Astrocyte (in vitro differentiated cells and primary cell): Measurements from ENCODE around the gene APOBEC2. TPM values are rescaled to one million over a fixed set of nuclear protein-coding genes. Genes with fewer than 3 reads are reported as not detected.

Experiments used
- DNase-seq: peaks from one replicate; pipeline ENCODE4 v3.0.0-alpha.2; 2010; ENCODE audit warnings: low read depth
- FAIRE-seq: peaks from 2 replicates; lab custom pipeline; 2011; peaks lifted over from hg19 to GRCh38; lab: Jason Lieb, UNC
- H2AFZ ChIP-seq: 2 replicates; pipeline ENCODE4 v1.6.0; 2012; ENCODE audit warnings: low read depth, low read length, inconsistent platforms
- H3K27ac ChIP-seq: 2 replicates; pipeline ENCODE4 v1.5.1; 2011; ENCODE audit warnings: low read depth, low read length, inconsistent platforms
- H3K27me3 ChIP-seq: 2 replicates; pipeline ENCODE4 v1.6.0; 2011; ENCODE audit warnings: low read length, inconsistent platforms; ENCODE audit not compliant: insufficient read depth
- H3K36me3 ChIP-seq: 2 replicates; pipeline ENCODE4 v1.5.1; 2011; ENCODE audit warnings: low read length, inconsistent platforms; ENCODE audit not compliant: insufficient read depth
- H3K4me1 ChIP-seq: 2 replicates; pipeline ENCODE4 v1.5.1; 2011; ENCODE audit warnings: low read length, inconsistent platforms; ENCODE audit not compliant: insufficient read depth
- H3K4me2 ChIP-seq: 2 replicates; pipeline ENCODE4 v1.6.0; 2012; ENCODE audit warnings: low read length, inconsistent platforms
- H3K4me3 ChIP-seq: 2 replicates; pipeline ENCODE4 v1.5.1; 2011; ENCODE audit warnings: low read depth, mild to moderate bottlenecking, low read length, inconsistent platforms; ENCODE audit not compliant: insufficient read depth
- H3K79me2 ChIP-seq: 2 replicates; pipeline ENCODE4 v1.6.0; 2012; ENCODE audit warnings: mild to moderate bottlenecking, low read length, inconsistent platforms; ENCODE audit not compliant: insufficient read depth
- H3K9ac ChIP-seq: 2 replicates; pipeline ENCODE4 v1.6.0; 2012; ENCODE audit warnings: mild to moderate bottlenecking, low read length, inconsistent platforms
- H3K9me3 ChIP-seq: 2 replicates; pipeline ENCODE4 v1.5.1; 2012; ENCODE audit warnings: low read depth, mild to moderate bottlenecking, low read length, inconsistent platforms; ENCODE audit not compliant: insufficient read depth
- H4K20me1 ChIP-seq: 2 replicates; pipeline ENCODE4 v1.6.0; 2012; ENCODE audit warnings: low read length, inconsistent platforms; ENCODE audit not compliant: insufficient read depth
- H3K27ac Mint-ChIP-seq: one replicate; pipeline ENCODE4 v1.8.0; 2021; ENCODE audit warnings: mild to moderate bottlenecking, mixed read lengths; ENCODE audit not compliant: unreplicated experiment
- H3K27me3 Mint-ChIP-seq: one replicate; pipeline ENCODE4 v1.8.0; 2021; ENCODE audit warnings: low read depth, mixed read lengths; ENCODE audit not compliant: unreplicated experiment
- H3K36me3 Mint-ChIP-seq: one replicate; pipeline ENCODE4 v1.8.0; 2021; ENCODE audit warnings: low read depth, mixed read lengths; ENCODE audit not compliant: unreplicated experiment
- H3K4me1 Mint-ChIP-seq: one replicate; pipeline ENCODE4 v1.8.0; 2021; ENCODE audit warnings: low read depth, mixed read lengths; ENCODE audit not compliant: unreplicated experiment
- H3K4me3 Mint-ChIP-seq: one replicate; pipeline ENCODE4 v1.8.0; 2021; ENCODE audit warnings: mild to moderate bottlenecking, moderate library complexity, mixed read lengths; ENCODE audit not compliant: unreplicated experiment
- H3K9me3 Mint-ChIP-seq: one replicate; pipeline ENCODE4 v1.8.0; 2021; ENCODE audit warnings: mild to moderate bottlenecking, mixed read lengths; ENCODE audit not compliant: unreplicated experiment
- CTCF ChIP-seq: IDR thresholded peaks from 2 replicates; pipeline ENCODE4 v1.5.1; 2011; ENCODE audit warnings: low read depth, mild to moderate bottlenecking, inconsistent platforms, low read length, moderate library complexity; ENCODE audit not compliant: insufficient read depth
- EZH2 ChIP-seq: IDR thresholded peaks from 2 replicates; pipeline ENCODE4 v1.6.1; 2012; ENCODE audit warnings: mild to moderate bottlenecking, low read length, inconsistent platforms; ENCODE audit not compliant: insufficient read depth
- total RNA-seq: library from RNA; stranded (reverse); gene quantifications from 2 replicates; pipeline ENCODE4 v1.2.1, GENCODE V29; 2021

The APOBEC2 gene
- total RNA-seq, 1 donor from 2014 or later = not detected

DNA sequence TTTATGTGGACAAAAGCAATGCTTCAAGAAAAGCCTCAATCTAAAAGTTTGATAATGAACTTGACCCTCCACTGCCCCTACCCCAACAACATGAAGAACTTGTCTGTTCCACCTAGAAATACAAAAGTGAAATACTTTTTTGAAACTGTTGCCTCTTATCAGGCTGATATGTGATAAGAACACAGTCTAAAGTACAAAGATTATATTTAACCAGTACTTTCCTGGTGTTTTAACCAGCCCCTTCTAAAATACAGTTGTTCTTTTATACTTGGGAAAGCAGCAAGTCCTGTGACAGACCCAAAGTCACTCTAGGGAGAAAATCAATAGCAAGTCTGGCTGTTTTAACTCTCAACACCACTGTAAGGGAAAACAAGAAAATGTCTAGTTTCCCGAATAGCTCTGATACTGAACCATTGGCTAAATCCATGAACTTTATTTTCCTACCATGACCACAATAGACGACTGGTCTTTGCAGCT, 12.6 kb downstream of the APOBEC2 start:
- Histone ChIP-seq H3K36me3 (peaks cover 4% of the 10 kb centered on the region), H3K4me3 (no peak overlapping the region), H3K27me3 (no peaks in the 10 kb centered on the region), H3K79me2 (no peaks in the 10 kb centered on the region), H3K9me3 (no peaks in the 10 kb centered on the region), H4K20me1 (no peaks in the 10 kb centered on the region), H3K27ac (no peak overlapping the region), H2AFZ (no peak overlapping the region), H3K4me2 (no peak overlapping the region), H3K9ac (no peak overlapping the region), H3K4me1 (no peaks in the 10 kb centered on the region)
- FAIRE-seq (no peak), DNase-seq (no peak)
- TF ChIP-seq CTCF = no peak
- no peak for TF ChIP-seq EZH2
- H3K4me1 Mint-ChIP-seq = peaks cover 4% of the 10 kb centered on the region
- no peaks in the 10 kb centered on the region for H3K9me3 Mint-ChIP-seq
- no peaks in the 10 kb centered on the region for H3K27me3 Mint-ChIP-seq
- no peak overlapping the region for H3K4me3 Mint-ChIP-seq
- no peak overlapping the region for H3K27ac Mint-ChIP-seq
- H3K36me3 Mint-ChIP-seq = no peaks in the 10 kb centered on the region

DNA sequence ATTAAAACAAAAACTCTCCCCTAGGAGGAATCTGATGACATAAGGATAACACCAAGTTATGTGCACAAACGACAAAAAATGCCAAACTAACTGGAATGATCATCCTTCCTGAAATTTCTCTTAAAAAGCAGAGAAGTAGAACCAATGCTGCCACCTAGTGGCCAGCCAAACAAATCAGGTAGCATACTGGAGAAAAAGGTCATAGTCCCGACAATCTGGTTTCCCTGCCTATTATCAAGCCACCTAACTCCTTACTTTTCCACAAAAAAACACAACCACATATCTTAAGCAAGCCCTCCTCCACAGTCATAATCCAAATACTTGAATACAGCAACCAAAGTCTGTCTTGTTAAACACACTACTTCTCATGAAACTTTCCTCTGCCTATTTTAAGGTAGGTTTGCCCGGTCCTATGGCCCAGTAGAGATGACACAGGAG, 13.9 kb downstream of the APOBEC2 start:
- H3K9ac ChIP-seq = no peak overlapping the region
- H3K4me1 ChIP-seq = no peaks in the 10 kb centered on the region
- Mint-ChIP-seq H3K36me3 (no peaks in the 10 kb centered on the region), H3K4me1 (peaks cover 4% of the 10 kb centered on the region), H3K27ac (no peak overlapping the region), H3K4me3 (no peak overlapping the region), H3K9me3 (no peaks in the 10 kb centered on the region), H3K27me3 (no peaks in the 10 kb centered on the region)
- H3K27me3 ChIP-seq = no peaks in the 10 kb centered on the region
- DNase-seq (peak; percentile 51), FAIRE-seq (peak; percentile 50)
- H4K20me1 ChIP-seq = no peaks in the 10 kb centered on the region
- no peak overlapping the region for H3K4me3 ChIP-seq
- TF ChIP-seq EZH2 (no peak), CTCF (peak; percentile 94)
- no peaks in the 10 kb centered on the region for H3K9me3 ChIP-seq
- no peaks in the 10 kb centered on the region for H3K79me2 ChIP-seq
- H3K36me3 ChIP-seq = peaks cover 4% of the 10 kb centered on the region
- H2AFZ ChIP-seq = no peak overlapping the region
- H3K27ac ChIP-seq = no peak overlapping the region
- H3K4me2 ChIP-seq = no peak overlapping the region

- peak overlapping the region; percentile 90 for H3K4me3 ChIP-seq
- peak overlapping the region; percentile 99 for H3K9ac ChIP-seq
- DNase-seq (no peak), FAIRE-seq (no peak)
- TF ChIP-seq EZH2 (no peak), CTCF (no peak)
- H3K27me3 ChIP-seq = no peaks in the 10 kb centered on the region
- H3K4me2 ChIP-seq = peak overlapping the region; percentile 99
- H3K27ac ChIP-seq = peak overlapping the region; percentile 93
- peak overlapping the region; percentile 87 for H2AFZ ChIP-seq
- peaks cover 9% of the 10 kb centered on the region for H3K4me1 ChIP-seq
- Mint-ChIP-seq H3K4me1 (peaks cover 19% of the 10 kb centered on the region), H3K27me3 (no peaks in the 10 kb centered on the region), H3K27ac (peak overlapping the region; percentile 93), H3K36me3 (no peaks in the 10 kb centered on the region), H3K4me3 (peak overlapping the region; percentile 92), H3K9me3 (no peaks in the 10 kb centered on the region)
- H3K9me3 ChIP-seq = no peaks in the 10 kb centered on the region
- H3K36me3 ChIP-seq = peaks cover 7% of the 10 kb centered on the region
- H3K79me2 ChIP-seq = peaks cover 34% of the 10 kb centered on the region
- peaks cover 27% of the 10 kb centered on the region for H4K20me1 ChIP-seq
Observed at GRCh38 chr6:41071501-41071922, 18.5 kb downstream of the APOBEC2 start.
